Measurements from ENCODE around the gene GABRG3.

Gene GABRG3

DNA sequence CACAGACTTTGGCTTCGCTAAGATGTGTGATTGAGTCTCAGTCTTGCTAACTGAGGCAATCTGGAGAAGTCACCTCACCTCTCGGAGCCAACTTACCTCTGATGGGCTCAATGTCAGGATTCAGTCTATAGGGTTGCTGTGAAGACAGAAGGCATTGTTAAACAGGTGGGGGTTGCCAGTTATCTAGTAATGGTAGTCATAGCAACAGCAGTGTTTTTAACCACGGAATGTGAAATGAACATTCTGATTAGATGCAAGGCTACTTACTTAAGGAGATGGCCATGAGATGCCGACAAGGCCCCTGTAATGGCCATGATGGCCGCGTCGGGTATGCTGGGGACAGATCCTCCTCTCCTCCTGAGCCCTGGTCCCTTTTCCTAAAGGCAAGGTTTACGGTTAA is 243.1 kb downstream of the GABRG3 start:
- TF ChIP-seq ZNF19 (tag by site-specific recombination; IDR thresholded peaks at IDR 0.05; ENCODE audit: low read depth) (no peak), TSHZ1 (tag by site-specific recombination; IDR thresholded peaks at IDR 0.05; ENCODE audit: borderline replicate concordance) (no peak), ZNF777 (tag by site-specific recombination; IDR thresholded peaks at IDR 0.05; ENCODE audit: borderline replicate concordance) (no peak), ZNF391 (tag by site-specific recombination; IDR thresholded peaks at IDR 0.05; ENCODE audit: borderline replicate concordance, low read depth) (no peak)
- ChIA-PET POLR2A (no interaction called here), CTCF (interaction anchor here (0.8 kb wide), 1 partner anchor 319 kb away, joined by 4 read pairs; no protein-coding TSS in a partner anchor)
- Histone ChIP-seq H3K4me3 (ENCODE audit: low read depth, low read length) (no peak overlapping the region), H3K4me1 (ENCODE audit: control insufficient read depth, insufficient read depth, low read length) (no peaks in the 10 kb centered on the region), H3K27ac (ENCODE audit: extremely low read depth, low read depth, low read length) (no peak overlapping the region), H3K9me3 (ENCODE audit: control insufficient read depth, insufficient read depth, low read depth, low read length) (no peaks in the 10 kb centered on the region), H3K36me3 (ENCODE audit: control insufficient read depth in 2 of 2, insufficient read depth in 1 of 2, low read length in 2 of 2) (no peaks in the 10 kb centered on the region)

GRCh38 chr15:27214961-27215360 is 244.0 kb downstream of the GABRG3 start:
- ChIA-PET POLR2A (no interaction called here), CTCF (no interaction called here)
- no peaks in the 10 kb centered on the region for H3K9me3 ChIP-seq (ENCODE audit: control insufficient read depth, insufficient read depth, low read depth, low read length)
- H3K4me3 ChIP-seq (ENCODE audit: low read depth, low read length): no peak overlapping the region
- no peaks in the 10 kb centered on the region for H3K4me1 ChIP-seq (ENCODE audit: control insufficient read depth, insufficient read depth, low read length)
- no peaks in the 10 kb centered on the region for H3K36me3 ChIP-seq (ENCODE audit: control insufficient read depth in 2 of 2, insufficient read depth in 1 of 2, low read length in 2 of 2)
- TF ChIP-seq, protein P1, sequence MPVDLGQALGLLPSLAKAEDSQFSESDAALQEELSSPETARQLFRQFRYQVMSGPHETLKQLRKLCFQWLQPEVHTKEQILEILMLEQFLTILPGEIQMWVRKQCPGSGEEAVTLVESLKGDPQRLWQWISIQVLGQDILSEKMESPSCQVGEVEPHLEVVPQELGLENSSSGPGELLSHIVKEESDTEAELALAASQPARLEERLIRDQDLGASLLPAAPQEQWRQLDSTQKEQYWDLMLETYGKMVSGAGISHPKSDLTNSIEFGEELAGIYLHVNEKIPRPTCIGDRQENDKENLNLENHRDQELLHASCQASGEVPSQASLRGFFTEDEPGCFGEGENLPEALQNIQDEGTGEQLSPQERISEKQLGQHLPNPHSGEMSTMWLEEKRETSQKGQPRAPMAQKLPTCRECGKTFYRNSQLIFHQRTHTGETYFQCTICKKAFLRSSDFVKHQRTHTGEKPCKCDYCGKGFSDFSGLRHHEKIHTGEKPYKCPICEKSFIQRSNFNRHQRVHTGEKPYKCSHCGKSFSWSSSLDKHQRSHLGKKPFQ (tag by site-specific recombination; IDR thresholded peaks at IDR 0.05): no peak
- TF ChIP-seq ZEB2 (tag by site-specific recombination; IDR thresholded peaks at IDR 0.05): no peak
- no peak for TF ChIP-seq SP7 (tag by site-specific recombination; IDR thresholded peaks at IDR 0.05)
- no peak for TF ChIP-seq BCL11A (tag by site-specific recombination; IDR thresholded peaks at IDR 0.05; ENCODE audit: low read depth)
- TF ChIP-seq, protein P2, sequence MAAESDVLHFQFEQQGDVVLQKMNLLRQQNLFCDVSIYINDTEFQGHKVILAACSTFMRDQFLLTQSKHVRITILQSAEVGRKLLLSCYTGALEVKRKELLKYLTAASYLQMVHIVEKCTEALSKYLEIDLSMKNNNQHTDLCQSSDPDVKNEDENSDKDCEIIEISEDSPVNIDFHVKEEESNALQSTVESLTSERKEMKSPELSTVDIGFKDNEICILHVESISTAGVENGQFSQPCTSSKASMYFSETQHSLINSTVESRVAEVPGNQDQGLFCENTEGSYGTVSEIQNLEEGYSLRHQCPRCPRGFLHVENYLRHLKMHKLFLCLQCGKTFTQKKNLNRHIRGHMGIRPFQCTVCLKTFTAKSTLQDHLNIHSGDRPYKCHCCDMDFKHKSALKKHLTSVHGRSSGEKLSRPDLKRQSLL (tag by site-specific recombination; IDR thresholded peaks at IDR 0.05): no peak
- no peak for TF ChIP-seq ZNF423 (tag by site-specific recombination; IDR thresholded peaks at IDR 0.05)
- no peak for TF ChIP-seq FEZF1 (tag by site-specific recombination; IDR thresholded peaks at IDR 0.05)
- TF ChIP-seq ZNF24 (tag by site-specific recombination; IDR thresholded peaks at IDR 0.05): no peak
- TF ChIP-seq ZNF777 (tag by site-specific recombination; IDR thresholded peaks at IDR 0.05; ENCODE audit: borderline replicate concordance): no peak
- TF ChIP-seq, protein P3, sequence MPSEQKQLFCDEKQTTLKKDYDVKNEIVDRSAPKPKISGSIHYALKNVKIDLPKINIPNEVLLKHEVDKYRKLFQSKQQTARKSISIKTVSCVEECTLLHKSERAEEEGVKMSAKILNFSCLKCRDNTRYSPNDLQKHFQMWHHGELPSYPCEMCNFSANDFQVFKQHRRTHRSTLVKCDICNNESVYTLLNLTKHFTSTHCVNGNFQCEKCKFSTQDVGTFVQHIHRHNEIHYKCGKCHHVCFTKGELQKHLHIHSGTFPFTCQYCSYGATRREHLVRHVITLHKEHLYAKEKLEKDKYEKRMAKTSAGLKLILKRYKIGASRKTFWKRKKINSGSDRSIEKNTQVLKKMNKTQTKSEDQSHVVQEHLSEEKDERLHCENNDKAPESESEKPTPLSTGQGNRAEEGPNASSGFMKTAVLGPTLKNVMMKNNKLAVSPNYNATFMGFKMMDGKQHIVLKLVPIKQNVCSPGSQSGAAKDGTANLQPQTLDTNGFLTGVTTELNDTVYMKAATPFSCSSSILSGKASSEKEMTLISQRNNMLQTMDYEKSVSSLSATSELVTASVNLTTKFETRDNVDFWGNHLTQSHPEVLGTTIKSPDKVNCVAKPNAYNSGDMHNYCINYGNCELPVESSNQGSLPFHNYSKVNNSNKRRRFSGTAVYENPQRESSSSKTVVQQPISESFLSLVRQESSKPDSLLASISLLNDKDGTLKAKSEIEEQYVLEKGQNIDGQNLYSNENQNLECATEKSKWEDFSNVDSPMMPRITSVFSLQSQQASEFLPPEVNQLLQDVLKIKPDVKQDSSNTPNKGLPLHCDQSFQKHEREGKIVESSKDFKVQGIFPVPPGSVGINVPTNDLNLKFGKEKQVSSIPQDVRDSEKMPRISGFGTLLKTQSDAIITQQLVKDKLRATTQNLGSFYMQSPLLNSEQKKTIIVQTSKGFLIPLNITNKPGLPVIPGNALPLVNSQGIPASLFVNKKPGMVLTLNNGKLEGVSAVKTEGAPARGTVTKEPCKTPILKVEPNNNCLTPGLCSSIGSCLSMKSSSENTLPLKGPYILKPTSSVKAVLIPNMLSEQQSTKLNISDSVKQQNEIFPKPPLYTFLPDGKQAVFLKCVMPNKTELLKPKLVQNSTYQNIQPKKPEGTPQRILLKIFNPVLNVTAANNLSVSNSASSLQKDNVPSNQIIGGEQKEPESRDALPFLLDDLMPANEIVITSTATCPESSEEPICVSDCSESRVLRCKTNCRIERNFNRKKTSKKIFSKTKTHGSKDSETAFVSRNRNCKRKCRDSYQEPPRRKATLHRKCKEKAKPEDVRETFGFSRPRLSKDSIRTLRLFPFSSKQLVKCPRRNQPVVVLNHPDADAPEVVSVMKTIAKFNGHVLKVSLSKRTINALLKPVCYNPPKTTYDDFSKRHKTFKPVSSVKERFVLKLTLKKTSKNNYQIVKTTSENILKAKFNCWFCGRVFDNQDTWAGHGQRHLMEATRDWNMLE (tag by site-specific recombination; conservative IDR thresholded peaks at IDR 0.05; ENCODE audit: low read depth): no peak
- no peak for TF ChIP-seq HOXC10 (CRISPR knock-in tag; IDR thresholded peaks at IDR 0.05)
- no peak for TF ChIP-seq ZNF561 (tag by site-specific recombination; IDR thresholded peaks at IDR 0.05; ENCODE audit: borderline replicate concordance)
- no peak for TF ChIP-seq ZNF548 (tag by site-specific recombination; IDR thresholded peaks at IDR 0.05)
- no peak for TF ChIP-seq MYNN (tag by site-specific recombination; IDR thresholded peaks at IDR 0.05; ENCODE audit: borderline replicate concordance)
- TF ChIP-seq HOXA7 (CRISPR knock-in tag; IDR thresholded peaks at IDR 0.05; ENCODE audit: borderline replicate concordance): no peak
- TF ChIP-seq OVOL3 (tag by site-specific recombination; IDR thresholded peaks at IDR 0.05): no peak
- TF ChIP-seq, protein P4, sequence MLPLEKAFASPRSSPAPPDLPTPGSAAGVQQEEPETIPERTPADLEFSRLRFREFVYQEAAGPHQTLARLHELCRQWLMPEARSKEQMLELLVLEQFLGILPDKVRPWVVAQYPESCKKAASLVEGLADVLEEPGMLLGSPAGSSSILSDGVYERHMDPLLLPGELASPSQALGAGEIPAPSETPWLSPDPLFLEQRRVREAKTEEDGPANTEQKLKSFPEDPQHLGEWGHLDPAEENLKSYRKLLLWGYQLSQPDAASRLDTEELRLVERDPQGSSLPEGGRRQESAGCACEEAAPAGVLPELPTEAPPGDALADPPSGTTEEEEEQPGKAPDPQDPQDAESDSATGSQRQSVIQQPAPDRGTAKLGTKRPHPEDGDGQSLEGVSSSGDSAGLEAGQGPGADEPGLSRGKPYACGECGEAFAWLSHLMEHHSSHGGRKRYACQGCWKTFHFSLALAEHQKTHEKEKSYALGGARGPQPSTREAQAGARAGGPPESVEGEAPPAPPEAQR (tag by site-specific recombination; IDR thresholded peaks at IDR 0.05): no peak
- TF ChIP-seq GLI2 (tag by site-specific recombination; IDR thresholded peaks at IDR 0.05; ENCODE audit: borderline replicate concordance, low read depth): no peak
- no peak overlapping the region for H3K27ac ChIP-seq (ENCODE audit: extremely low read depth, low read depth, low read length)
